Amniotic stem cell (primary cell): Measurements from ENCODE around the gene BTG2.
"Not testable (repeated sequence)": the region's sequence is repeated elsewhere in the genome, so short reads cannot be mapped to it uniquely, and the experiment has no call there.

Source experiments
- DNase-seq: peaks from one replicate; lab custom pipeline; 2025; lab: John Stamatoyannopoulos, UW

The BTG2 gene, protein sequence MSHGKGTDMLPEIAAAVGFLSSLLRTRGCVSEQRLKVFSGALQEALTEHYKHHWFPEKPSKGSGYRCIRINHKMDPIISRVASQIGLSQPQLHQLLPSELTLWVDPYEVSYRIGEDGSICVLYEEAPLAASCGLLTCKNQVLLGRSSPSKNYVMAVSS

GRCh38 chr1:203304919-203305808, at the start of gene BTG2:
Gene BTG2, plus strand, starts transcription at chr1:203305519. Its CDS starts 88 bp downstream, at chr1:203305607.
- peak; percentile 83 for DNase-seq

DNA sequence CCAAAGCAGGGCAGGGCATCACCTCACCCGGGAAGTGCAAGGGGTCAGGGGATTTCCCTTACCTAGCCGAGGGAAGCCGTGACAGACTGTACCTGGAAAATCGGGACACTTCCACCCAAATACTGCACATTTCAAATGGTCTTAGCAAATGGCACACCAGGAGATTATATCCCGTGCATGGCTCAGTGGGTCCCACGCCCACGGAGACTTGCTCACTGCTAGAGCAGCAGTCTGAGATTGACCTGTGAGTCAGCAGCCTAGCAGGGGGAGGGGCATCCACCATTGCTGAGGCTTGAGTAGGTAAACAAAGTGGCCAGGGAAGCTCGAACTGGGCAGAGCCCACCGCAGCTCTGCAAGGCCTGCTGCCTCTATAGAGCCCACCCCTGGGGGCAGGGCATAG, 48.7 kb upstream of the BTG2 start:
- not testable (repeated sequence) for DNase-seq

DNA sequence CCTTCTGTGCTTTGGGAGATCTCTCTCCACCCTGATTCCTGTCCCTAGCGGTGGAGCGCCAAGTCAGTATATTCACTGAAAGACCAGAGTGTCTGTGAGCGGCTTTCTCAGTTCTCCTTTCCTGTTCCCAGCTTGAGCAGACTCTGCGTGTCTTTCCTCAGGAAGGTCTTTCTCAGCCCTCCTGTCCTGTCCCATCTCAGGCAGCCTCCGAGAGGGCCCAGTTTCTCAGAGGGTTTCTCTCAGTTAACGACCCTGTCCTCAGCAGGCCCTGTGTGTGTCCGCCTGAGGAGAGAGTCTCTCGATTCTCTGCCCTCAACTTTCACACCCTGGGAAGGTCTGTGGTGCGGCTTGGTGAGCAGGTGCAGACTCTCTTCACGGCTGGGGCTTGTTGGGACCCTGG, 41.8 kb upstream of the BTG2 start:
- DNase-seq = no peak

DNA sequence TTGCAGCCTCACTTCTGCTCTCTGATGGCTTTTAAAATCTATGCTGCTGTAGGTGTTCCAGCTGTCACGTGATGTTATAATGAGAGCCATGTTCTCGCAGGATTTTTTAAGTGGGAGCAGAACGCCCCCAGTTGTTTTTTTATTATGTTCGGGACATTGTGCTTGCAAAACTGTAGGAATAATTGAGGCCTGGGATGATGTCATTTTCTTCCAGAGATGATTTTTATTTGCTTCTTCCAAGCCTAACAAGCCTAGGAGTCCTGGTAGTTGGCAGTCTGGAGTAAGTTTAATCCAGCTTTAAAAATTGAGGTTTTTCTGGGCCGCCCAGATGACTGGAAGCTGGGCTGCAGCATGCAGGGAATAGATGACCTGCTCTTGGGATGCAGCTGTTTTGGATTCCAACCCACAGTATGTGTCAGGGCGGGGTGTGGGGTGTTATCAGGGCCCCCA, 41.2 kb upstream of the BTG2 start:
- DNase-seq = no peak

DNA sequence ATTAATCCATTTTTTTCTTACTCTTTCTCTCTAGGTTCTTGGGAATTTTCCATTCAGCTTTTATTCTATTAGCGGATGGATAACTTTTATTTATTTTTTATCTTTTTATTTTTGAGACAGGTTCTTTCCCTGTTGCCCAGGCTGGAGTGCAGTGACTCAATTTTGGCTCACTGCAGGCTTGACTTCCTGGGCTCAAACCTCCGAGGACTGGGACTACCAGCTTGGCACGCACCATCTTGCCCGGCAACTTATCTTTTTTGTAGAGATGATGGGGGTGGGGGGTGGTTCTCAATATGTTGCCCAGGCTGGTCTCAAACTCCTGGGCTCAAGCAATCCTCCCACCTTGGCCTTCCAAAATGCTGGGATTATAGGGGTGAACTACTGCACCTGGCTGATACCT, 39.8 kb upstream of the BTG2 start:
- no peak for DNase-seq

DNA sequence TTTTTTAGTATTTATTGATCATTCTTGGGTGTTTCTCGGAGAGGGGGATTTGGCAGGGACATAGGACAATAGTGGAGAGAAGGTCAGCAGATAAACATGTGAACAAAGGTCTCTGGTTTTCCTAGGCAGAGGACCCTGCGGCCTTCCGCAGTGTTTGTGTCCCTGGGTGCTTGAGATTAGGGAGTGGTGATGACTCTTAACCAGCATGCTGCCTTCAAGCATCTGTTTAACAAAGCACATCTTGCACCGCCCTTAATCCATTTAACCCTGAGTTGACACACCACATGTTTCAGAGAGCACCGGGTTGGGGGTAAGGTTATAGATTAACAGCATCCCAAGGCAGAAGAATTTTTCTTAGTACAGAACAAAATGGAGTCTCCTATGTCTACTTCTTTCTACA, 39.2 kb upstream of the BTG2 start:
- DNase-seq = not testable (repeated sequence)

DNA sequence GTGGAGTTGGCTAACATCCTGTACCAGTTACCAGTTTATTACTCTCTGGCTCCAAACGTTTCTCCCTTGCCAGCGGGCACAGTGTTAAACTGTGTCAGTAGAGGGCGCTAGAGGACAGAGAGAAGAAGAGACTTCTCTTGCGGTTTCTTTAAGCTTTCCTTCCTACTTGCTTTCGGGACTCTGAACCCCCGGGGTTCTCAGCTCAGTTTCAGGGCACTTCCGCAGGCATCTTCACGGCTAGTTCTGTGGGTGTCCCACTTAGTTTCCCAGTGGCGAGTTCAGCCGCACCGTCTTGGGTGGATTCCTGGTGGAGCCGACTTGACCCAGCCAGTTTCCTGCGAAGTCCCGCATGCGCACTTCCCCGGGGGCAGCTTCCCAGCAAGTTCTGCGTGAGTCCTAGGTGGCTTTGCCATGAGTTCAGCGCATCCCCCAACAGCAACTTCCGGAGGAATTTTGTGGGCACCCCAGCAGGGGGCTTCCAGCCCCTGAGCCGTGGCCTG, 37.9 kb upstream of the BTG2 start:
- peak; percentile 76 for DNase-seq

GRCh38 chr1:203267912-203268311, 37.4 kb upstream of the BTG2 start:
- no peak for DNase-seq

DNA sequence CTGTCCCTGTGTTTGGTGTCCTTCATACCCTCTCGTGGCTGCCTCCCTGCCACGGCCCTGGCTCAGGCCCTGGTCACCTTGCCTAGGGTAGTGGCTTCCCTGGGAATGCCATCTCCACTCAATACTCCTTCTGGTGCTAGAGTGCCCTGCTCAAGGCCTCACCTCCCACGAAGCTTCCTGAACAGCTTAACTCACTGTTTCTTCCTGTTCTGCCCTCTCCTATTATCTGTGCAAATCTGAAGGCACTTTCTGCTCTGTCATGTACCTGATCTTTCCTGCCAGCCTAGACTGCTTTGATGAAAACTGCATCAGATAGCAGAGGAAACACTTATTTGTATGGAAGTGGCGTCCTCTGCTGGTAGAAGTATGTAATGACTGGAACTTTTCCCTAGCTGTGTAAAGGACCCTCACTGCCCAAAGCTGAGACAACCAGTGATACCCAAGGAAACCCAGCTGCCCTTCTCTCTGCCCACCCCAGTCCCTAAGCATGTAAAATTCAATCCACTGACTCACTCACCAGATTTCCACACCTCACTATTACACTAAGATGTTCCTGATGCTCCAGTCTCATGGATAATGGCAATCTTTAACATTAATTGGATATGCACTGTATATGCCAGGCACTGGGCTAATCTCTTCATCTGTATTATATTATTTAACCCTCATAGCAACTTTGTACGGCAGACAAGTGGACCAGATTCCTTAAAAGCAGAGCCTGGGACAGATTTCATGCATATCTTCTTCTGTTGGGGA, 36.2 kb upstream of the BTG2 start:
- peak; percentile 19 for DNase-seq

- DNase-seq = no peak
Observed at GRCh38 chr1:203269654-203270020, 35.7 kb upstream of the BTG2 start.

GRCh38 chr1:203270448-203270847, 34.9 kb upstream of the BTG2 start:
- no peak for DNase-seq

- DNase-seq = peak; percentile 32
Observed at GRCh38 chr1:203271018-203271743, 34.1 kb upstream of the BTG2 start.

DNA sequence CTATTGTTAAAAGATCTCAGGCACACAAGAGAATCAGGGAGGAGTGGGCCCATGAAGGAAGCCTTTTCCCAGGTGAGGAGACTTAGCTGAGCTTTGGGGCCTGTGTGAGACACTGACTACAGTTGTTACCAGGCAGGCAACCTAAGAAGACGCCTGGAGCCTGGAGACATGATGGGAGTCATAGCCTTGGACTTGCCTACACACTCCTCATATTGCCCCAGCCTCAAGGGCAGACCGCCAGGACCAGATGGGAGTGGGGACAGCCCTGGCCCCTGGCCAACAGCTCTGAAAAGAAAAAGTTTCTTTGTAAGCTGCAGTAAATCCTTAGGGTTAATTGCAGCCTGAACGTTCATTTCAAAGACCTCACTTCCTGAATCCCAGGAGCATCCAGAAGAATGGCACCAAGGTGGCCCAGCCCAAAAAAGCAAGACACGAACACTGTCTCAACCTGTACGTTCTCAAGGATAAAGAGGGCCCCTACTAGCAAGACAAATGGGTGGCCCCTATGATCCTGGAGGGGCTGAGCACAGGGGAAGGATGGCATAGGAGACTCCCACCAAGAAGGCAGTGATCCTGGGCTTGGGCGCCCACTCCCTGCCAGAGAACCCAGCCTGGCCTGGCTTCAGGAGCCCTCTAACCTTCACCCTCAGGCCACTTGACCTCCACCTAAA, 33.2 kb upstream of the BTG2 start:
- no peak for DNase-seq

DNA sequence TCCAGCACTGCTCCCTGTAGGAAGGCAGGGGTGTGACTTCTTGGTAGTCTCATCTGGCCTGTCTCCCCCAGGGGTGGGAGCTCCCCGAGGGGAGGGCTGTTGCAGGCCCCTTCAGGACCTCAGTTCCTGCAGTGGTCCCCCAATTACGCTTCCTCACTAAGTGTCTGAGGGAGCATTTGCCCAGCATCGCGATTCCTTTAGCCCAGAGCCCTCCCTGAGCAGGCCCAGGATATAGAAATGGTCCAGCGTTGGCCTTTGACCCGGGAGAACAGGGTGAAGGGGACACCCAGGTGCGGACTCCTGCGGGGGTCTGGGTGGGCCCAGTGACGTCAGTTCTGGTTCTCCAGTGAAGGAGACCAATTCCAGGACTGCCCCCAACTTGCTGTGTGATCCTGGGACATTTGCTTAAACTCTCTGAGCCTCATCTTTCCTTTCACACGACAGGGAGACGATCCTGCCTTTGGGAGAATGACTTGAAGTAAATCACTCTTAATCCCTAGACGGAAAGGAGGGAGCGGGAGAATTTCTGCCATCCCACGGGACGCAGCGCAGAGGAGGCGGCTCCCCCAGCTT, 32.6 kb upstream of the BTG2 start:
- no peak for DNase-seq

DNA sequence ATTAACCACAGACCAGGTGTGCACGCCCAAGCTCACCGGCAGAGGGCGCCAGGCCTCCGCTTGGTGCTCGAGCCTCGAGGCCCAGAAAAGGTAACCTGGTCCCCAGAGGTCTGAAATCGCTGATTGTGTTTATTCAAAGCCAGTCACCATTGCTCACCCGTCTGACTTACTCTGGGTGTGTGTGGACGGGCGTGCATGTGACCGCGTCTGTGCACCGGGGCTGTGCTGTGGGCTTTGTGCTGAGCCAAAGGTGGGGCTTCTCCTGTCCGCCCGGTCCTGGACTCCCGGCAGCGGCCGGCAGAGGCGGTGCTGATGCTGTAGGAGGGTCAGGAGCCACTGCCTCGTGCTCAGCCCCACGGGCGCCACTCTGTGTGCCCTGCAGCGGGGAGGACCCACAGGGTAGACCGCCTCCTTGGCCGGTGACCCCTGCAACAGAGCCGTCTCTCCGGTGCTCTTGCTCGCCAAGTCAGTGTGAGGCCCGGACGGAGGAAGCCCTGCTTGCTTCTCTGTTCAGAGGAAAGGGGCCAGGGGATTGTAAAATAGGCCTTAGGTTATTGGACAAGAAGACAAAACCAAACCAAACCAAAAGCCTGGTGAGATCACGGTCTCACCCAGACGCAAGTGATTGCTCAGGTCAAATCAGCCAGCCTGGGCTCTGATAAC, 32.0 kb upstream of the BTG2 start:
- DNase-seq = peak; percentile 73

DNA sequence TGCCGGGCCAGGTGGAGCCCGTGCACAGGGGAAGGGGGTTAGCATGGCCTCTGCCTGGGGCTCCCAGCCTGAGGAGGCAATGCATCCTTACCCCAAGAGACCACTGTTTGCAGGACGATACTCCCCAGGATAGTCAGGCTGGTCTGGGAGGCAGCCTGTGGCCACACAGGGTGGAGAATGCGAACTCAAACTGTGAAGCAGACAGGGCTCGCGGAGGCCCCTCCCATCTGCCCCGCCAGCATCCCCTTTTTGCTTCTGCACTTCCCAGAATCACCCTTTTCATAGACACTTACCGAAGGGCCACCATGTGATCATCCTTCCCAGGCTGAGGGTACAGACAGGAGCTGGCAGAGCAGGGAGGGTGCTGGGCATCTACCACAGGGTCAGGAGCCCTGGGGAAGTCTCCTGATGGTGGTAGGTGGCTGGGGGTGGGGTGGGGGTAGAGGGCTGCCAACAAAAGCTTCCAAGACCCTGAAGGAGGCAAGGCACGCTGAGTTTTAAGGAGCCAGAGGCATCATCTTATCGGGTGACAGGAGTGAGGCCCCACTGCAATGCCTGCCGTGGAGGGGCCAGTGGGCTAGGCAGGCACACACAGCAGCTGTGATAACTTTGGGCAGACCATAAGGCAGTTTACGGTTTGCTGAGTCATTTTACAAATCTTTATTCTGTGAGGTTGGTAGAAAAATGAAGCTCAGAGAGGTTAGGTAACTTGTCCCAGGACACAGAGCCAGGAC, 31.3 kb upstream of the BTG2 start:
- no peak for DNase-seq

- DNase-seq = no peak
Observed at GRCh38 chr1:203274603-203275381, 30.5 kb upstream of the BTG2 start.

GRCh38 chr1:203275656-203276272, 29.6 kb upstream of the BTG2 start:
- DNase-seq = no peak

GRCh38 chr1:203276408-203276807, 28.9 kb upstream of the BTG2 start:
- DNase-seq = no peak
